NCI-H1092 treated with DMSO at 0.1 percent for 48 hours (cell line): Measurements from ENCODE around the gene AHDC1.

Experiments
- DNase-seq: peaks from one replicate; lab custom pipeline; 2025; lab: John Stamatoyannopoulos, UW

Gene AHDC1

DNA sequence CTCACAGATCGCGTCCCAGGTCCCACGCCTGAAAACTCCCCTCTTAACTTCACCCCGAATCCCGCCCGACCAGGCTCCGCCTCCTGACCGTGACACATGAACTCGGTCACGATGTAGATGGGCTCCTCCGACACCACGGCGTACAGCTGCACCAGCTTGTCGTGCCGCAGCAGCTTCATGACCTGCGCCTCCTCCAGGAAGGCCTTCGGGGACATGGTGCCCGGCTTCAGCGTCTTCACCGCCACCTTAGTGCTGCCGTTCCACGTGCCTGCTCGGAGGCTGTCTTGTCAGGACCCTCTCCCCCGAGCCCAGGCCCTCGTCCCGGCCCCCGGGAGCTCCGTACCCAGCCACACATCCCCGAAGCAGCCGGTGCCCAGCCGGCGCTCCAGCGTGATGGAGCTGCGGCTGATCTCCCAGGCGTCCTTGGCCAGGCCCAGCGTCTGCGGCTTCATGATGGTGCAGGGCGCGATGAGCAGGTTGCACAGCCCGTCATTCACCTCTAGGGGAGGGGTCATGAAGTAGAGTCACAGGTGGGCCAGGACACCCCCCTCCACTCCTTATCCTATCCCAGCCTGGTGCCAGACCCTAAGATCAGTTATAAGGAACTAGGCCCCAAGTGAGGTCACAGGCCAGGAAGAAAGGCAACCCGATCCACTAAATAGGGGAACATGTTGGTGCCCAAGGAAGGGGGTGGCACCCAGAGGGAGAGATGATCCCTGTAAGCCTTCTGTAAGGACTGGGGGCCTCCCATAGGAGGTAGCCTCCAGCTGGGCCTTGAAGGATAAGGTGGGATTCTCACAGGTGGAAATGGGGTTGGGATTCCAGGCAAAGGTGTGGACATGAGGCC is 11.6 kb upstream of the AHDC1 start:
- DNase-seq, result no peak

DNA sequence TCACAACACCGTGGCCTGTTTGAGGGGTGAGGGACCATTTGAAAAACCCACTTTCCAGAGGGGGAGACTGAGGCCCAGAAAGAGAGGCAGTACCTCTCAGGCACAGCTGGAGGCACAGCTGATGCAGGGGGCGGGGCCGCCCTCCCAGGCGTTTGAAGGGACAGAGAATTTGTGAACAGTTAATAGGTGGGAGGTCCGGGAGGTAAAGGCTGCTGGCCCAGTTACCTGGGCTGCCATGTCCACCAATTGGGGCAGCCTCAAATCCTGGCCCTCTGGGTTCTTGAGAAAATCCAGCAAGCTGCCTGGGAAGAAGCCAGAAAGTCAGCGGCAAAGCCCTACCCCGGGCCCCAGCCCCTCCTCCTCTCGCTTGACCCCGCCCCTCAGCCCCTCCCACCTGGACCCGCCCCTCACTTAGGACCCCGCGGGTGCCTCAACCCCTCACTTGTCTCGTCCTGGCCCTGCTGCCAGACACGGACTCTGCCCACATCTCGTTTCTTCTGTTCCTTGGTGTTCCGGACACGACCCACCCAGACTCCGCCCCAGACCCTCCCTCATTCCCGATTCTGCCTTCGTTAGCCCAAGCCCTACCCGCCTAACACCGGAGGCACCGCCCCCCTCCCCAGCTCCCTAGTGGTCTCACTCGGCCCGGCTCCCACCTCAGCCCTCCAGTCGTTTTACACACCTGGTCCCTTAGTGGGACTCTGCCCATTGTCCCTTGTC is 10.8 kb upstream of the AHDC1 start:
- no peak for DNase-seq

DNA sequence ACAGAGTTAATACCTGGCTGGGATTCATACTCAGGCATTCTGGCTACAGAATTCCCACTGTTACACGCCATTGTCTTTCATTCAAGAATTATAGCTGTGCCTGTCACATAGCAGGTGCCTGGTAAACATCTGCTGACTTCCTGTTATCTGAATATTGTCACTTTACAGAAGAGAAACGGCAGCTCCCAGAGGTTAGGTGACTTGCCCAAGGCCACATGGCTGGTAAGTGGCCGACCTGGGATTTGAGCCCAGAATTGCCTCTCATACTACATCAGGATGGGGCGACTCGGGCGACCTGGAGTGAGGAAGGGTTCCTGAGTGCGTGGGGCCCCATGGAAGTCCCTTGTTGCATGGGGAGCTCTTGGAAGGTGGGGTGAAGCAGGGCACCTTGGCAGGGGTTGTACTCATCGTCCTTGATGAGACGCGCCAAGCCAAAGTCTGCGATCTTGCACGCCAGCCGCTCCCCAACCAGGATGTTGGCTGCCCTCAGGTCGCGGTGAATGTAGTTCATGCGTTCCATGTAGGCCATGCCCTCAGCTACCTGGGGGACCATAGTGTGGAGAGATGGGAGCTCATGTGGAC is 10.2 kb upstream of the AHDC1 start:
- DNase-seq, result no peak

DNA sequence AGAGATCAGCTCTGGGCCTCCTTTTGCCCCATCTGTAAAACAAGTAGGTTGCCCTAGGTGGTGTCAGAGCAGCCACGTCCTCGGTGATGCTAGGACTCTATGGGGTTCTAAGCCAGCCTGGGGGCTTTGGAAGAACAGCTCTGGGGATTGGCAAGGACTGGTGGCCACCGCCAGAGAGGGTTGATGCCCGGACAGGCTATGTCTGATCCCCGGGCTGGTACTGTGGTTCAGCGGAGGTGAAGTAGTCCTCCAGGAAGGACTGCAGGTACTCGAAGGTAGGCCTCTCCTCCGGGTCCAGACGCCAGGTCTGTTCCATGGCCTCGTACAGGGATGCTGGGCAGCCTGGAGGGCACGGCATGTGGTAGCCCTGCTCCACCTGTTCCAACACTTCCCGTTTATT is 8.8 kb upstream of the AHDC1 start:
- DNase-seq, result no peak

DNA sequence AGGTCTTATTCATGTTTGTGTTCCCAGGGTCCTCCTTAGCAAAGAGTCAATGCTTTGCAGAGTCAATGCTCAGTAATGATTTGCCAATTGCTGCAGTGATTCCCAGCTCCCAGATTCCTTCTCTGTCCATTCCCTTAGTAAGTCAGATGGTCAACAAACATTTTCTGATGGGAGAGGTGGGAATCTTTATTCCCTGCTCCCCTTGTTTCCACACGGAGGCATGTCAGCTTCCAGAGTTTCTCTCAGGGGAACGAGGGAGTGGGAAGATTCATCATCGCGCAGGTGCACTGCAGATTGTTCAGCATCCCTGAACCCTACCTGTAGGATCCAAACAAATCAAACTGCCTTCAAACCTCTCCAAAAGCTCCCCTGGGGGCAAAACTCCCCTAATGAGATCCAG is 7.5 kb upstream of the AHDC1 start:
- no peak for DNase-seq

DNA sequence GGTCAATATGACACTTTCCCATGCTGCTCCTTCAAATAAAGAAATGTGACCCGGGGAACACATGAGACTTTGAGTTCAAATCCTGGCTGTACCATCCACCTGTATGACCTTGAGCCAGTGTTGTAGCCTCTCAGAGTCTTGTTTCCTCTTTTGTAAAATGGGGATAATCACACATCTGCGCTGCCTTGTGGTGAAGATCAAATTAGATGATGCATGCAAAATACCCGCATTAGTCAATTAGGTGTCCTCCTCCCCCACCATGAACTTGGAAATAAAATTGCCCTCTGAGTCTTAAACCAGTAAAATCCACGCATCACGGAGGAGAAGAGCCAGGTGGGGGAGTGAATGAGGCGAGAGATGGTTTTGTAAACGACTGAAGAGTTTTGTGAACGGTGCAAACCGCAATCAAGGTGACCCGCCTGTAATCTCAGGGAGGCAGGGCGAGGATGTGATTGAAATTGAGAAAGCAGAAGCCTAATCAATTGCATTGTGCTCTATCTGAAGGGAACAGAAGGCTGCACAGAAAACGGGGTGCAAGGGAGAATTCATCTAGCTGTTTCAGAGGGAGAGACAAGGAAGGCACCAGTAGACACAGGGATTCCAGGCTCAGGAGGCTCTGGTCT is 5.8 kb upstream of the AHDC1 start:
- no peak for DNase-seq

DNA sequence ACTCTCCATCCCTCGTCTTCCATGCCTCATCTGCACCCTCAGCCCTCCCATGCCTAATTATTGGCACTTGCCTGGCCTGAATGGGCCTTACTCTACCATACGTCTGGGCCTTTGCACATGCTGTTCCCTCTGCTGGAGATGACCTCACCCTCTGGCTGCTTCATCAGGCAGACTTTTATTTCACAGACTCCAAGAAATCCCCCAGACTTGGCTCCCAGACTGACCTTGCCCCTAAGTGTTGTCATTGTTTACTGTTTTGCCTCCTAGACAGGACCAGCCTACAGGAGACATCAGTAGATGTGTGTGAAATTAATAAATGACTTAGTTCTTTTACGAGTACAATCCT is 5.2 kb upstream of the AHDC1 start:
- no peak for DNase-seq

DNA sequence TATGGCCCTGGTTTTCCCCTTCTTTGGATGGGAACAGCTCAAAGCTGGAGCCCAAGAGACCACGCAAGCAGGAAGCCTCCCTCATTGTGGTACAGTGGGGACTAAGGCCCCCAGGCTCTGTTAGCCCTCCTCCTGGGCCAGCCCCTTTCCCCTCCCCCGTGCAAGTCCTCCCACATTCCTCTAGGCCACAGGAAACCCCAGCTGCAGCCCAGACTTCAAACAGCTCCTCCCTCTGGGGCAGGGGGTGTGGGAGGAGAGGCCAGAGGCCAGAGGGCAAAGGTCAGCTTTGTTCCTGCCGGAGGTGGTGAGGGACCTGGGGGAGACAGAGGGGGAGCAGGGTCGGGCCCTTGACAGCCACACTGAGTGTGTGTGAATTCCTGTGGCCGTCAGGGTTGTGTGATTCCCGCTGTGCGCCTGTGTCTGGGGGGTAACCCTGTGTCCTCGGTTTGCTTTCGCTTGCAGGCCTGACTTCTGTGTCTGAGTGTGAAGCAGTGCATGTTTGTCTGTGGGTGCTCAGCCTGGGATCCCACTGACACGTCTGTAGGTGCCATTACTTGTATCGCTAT is 3.4 kb upstream of the AHDC1 start:
- no peak for DNase-seq

DNA sequence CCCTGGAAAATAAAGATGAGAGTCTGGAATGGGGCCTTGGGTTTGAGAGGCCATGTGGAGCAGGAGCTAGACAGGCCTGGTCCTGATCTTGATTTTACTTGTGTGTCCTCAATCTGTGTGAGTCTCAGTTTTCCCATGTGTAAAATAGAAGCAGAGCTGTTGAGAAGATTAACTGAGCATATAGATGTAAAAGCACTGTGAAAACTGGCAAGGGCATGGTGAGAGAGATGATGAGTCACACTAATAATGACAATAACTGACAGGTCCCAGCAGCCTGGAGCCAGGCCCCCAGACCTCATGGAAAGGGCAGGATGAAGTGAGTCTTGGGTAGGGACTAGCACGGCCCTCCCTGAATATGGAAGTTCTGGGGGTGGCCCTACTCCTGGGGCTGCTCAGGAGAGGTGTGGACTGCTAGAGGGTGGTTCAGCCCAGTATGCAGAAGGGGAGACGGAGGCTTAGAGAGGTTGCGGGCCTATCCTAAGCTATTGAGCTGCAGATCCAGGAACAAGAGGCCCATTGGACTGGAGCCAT is 2.8 kb upstream of the AHDC1 start:
- no peak for DNase-seq

DNA sequence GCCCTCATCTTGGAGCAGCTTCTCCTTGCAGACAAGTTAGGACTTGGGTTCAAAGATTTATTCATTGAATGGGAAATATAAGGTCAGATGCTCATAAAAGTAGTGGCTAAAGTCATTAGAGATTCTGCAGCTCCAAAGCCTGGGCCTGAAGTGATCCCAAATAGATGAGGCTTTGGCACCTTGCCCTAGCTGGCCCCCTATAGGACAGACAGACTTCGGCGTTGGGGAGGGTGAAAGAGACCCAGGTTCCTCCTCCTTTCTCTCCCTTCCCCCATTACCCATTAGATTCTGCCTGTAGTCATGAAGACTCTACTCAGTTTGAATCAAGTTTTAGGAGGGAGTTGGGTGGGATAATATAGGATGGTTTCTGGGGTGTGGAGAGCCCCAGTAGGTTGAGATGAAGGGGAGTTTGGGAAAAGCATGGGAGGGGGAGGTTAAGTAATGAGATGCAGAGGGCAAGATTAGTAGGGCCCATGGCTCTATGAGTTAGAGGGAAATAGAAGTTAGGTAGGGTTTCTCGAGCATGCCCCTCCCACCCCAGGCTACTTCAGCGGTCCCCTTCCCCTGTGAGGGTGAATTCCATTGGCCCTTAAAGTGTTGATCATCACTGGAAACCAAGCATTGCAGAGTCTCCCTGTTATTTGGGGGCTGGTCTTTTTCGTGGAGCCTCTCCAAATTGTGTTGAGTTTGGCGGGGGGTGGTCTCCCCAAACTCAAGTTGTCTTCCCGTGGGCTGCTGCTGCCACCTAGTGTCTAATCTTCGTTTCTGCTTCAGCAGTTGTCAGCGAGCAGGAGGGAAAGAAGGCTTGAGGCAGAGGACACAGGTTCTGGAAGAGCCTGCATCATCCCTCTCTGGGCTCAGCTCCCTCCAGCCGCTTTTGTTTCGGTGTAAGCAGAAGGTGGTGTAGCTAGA is 2.1 kb upstream of the AHDC1 start:
- peak; percentile 70 for DNase-seq

DNA sequence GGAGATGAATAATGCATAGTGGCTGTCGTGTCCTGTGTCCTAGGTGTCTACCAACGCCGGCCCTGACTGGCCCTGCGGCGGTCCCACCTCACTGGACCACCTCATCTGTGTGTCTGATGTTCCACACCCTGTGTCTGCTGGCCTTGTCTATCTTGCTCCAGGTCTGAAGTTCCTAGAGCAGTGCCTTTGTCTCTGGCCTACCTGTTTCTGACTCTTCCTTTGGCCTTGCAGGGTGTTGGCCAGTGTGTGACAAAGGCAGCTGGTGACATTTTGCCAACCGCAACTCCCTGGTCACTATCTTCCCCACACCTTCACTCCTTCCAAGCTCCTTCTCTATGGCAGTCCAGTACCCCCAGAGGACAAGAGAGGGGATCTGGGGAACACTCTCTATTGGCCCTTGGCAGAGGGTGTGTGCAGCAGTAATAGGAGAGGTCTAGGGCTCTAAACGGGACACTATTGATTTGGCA is 1.4 kb upstream of the AHDC1 start:
- no peak for DNase-seq

DNA sequence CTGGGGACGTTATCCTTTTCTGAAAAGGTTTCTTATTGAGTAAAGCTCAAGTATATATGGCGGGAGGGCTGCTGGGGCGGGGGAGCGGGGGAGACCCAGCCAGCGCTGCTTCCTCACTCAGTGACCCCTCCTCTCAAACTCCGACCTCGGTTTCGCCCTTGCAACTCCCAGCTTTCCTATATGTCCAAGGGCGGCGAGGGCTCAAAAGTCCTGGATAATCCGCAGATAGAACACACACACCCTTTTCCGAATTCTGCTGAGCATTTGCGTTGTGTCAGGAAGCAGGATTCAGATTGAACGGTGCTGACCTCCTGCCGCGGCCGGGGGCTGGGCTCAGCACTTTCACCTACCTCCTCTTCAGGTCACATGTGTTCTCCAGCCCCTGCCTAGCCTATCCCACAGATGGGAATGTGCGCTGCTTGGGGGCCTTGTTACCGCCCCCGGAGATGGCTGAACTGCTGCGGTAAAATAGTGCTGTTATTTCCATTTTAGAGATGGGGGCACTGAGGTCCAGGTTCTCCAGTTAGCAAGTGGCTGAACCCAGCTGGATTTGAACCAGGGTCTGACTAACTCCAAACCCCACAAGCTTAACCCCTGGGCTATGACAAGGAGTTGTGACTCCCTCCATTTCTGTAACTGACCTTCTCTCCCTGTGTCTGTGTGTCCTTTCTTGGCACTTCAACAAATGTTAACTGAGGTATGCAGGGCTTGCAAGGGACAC is 795 bp upstream of the AHDC1 start:
- DNase-seq, result no peak

DNA sequence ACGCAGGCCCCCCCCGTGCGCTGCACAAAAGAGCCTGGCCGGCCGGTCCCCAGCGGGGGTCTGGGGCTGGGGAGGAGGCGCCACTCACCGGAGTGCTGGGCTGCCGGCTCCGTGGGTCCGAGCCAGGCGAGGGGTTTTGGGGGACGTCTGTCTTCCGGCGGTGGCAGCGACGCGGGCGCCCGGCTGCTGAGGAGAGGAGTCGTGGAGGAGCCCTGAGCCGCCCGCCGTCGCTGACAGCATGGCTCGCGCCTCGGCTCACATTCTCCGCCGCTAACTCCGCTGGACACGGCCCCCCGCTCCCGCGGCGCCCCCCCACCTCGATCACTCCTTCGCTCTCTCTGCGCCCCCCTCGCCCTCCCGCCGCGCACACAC is 649 bp downstream of the AHDC1 start:
- DNase-seq, result peak; percentile 73

DNA sequence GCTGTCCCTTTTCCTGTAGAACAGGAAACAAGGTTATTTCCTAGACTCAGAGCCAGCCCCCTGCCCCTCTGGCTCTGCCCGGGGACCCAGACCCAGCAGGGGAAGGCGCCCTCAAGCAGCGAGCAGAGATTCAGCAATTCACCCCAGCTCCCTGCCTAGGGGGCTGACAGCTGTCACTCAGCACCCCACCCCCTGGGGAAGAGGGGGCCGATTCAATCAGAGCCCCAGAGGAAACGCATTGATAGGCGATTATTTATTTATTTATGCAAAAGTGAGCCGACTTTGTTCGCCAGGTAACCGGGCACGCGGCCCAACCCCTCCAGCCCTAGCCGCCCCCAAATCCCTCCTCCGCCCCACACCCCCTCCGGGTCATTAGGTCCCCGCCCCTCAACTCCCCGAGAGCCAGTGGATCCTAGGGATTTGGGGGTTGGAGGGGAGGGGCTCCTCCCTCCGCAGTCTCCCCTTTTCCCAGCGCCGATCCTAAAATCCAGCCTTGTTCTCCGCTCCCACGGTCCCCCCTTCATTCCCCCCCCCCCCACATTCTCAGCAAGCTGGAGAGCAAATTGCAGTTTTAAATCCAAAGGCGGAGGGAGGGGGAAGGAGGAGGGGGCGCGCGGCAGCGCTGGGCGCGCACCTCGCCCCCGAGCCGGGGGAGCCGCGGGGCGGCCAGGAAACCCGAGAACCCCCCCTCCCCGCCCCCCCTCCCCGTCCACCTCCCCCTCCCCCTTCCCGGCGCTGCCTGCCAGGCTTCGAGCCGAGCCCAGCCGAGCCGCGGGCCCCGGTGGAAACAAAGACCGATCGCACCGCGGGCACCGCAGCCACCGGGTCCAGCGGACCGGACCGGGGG is 1.3 kb downstream of the AHDC1 start:
- peak; percentile 62 for DNase-seq

DNA sequence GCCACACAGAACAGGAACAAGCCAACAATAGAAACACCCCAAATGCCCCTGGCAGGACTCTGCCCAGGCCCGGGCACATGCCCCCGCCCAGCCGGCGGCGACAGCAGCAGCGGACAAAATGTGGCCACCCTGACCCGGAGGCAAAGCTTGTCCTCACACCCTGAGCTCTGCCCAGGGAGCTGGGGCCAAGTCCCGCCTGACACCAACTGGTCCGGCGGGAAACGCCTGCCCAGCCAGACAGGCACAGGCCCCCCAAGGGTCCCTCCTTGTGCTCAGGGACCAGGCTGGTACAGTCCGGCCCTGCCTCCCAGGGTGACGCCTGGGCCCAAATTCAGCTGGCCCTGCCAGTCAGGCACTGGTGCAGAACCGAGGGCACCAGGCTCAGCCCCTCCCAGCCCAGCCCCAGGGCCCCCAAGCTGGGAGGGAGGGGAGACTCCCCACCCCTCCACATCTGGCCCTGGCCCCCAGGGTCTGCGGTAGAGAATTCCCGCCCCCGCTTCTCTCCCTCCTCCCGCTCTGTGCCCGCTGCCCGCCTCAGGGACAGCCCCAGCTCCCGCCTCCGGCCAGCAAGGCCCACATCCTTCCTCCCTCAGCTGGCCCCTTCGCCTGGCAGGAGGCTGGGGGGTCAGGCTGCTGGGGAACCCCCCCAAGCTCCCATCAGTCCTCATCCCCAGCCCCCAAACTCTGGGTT is 2.0 kb downstream of the AHDC1 start:
- peak; percentile 40 for DNase-seq

DNA sequence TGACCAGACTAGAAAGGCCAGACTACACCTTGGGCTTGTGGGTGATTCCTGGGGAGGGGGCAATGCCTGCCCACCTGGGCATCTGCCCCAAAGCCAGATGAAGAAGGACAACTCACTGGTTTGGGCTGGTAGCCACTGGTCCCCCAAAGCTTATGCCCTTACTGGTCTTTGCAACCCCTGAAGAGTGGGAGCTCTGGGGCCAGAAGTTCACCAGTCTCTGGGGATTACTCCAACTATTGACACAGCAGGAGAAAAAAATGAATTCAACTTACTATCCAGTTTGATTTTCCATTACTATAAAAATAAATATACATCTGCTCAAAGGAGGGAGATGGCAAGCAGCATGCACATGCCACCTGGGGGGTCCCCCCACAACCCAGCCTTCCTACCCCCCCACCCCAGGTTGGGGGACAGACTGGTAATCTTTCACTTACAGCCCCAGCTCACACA is 2.6 kb downstream of the AHDC1 start:
- DNase-seq, result peak; percentile 22

DNA sequence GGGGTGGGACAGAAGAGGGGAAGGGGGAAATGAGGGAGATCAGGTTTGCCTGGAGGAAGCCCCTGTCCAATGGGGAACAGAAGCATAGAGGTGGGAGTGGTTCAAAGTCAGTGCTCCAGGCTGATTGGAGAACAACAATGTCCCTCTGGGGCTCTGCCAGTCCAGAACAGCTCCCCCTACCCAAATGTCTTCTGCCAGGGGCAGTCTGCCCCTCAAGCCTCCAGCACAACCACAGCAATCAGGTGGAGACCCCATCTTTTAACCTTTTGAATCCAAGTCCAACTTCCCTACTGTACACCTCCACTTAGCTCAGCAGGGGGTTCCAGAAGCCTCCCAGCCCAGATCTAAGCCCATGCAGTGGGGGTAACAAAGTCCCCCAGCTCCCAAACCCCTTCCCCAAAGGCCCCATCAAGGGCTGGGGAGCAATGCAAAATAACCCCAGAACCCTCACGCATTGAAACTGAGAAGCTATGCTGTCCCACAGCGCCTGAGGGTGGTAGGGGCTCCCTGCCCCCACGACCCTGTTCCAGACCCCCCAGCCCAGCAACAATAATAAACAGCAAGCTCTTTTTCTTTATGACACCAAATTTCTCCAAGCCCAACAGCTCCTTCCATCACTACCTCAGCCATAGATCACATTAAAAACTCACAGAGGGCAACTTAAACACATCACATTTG is 3.3 kb downstream of the AHDC1 start:
- peak; percentile 33 for DNase-seq
